Measurements from ENCODE around the gene SMS.

GRCh38 chrX:21982311-21982710, 41.8 kb downstream of the SMS start:
- TF ChIP-seq, protein P1, sequence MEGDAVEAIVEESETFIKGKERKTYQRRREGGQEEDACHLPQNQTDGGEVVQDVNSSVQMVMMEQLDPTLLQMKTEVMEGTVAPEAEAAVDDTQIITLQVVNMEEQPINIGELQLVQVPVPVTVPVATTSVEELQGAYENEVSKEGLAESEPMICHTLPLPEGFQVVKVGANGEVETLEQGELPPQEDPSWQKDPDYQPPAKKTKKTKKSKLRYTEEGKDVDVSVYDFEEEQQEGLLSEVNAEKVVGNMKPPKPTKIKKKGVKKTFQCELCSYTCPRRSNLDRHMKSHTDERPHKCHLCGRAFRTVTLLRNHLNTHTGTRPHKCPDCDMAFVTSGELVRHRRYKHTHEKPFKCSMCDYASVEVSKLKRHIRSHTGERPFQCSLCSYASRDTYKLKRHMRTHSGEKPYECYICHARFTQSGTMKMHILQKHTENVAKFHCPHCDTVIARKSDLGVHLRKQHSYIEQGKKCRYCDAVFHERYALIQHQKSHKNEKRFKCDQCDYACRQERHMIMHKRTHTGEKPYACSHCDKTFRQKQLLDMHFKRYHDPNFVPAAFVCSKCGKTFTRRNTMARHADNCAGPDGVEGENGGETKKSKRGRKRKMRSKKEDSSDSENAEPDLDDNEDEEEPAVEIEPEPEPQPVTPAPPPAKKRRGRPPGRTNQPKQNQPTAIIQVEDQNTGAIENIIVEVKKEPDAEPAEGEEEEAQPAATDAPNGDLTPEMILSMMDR (IDR thresholded peaks at IDR 0.05): no peak
- TF ChIP-seq POLR2A (IDR thresholded peaks at IDR 0.05) (no peak), EP300 (IDR thresholded peaks at IDR 0.05; ENCODE audit: low read depth) (no peak), POLR2AphosphoS5 (IDR thresholded peaks at IDR 0.05) (no peak)

Measured in transverse colon (tissue), 4 donors.